GM18868 (cell line): ENCODE results near the gene HMGN4.
A peak's percentile ranks its signal among the peaks of the same experiment; 100 is the strongest.
"Not testable (repeated sequence)": the region's sequence is repeated elsewhere in the genome, so short reads cannot be mapped to it uniquely, and the experiment has no call there.

Source experiments
- ATAC-seq: cut with Tn5 transposase; IDR thresholded peaks from one replicate; pipeline ENCODE4 v1.9.1; 2021; ENCODE audit warnings: mild to moderate bottlenecking, moderate library complexity; ENCODE audit not compliant: unreplicated experiment

HMGN4 gene

DNA sequence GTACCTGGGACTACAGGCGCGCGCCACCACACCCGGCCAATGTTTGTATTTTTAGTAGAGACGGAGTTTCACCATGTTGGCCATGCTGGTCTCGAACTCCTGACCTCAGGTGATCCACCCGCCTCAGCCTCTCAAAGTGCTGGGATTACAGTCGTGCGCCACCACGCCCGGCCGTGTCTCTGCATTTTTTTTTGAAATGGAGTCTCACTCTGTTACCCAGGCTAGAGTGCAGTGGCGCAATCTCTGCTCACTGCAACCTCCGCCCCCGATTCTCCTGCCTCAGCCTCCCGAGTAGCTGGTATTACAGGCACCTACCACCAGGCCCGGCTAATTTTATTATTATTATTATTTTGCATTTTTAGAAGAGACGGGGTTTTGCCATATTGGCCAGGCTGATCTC lies 9.2 kb downstream of the HMGN4 start:
- not testable (repeated sequence) for ATAC-seq

DNA sequence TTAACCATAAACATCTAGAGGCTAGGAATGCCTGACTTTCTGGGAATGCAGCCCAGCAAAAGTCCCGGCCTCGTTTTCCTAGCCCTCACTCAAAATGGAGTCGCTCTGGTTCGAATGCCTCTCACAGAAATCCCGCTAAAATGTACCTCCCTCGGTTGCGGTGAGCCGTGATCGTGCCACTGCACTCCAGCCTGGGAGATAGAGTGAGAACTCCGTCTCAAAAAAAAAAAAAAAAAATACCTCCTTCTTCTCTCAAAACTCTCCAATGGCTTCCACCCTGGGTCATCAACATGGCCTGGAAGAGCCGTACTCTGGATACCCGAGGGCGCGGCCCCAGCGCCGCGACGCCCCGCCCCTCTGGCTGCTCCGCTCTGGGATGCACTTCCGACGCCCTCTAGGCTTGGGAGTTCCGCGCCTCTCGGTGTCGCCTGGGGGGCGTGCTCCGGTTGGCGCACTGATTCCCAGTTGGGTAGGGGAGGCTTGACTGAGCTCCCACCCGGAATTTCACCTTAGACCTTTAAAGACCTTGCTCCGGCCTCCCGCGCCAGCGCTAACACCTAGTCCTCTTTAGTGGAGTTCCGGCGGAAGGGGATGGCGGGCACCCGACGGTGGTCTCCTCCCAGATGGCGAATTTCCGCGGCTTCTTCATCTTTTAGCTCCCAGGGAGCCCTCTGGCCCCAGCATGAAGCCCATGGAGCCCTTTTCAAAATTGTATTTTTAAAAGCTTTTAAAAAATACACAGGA lies 12.3 kb downstream of the HMGN4 start:
- no peak for ATAC-seq

DNA sequence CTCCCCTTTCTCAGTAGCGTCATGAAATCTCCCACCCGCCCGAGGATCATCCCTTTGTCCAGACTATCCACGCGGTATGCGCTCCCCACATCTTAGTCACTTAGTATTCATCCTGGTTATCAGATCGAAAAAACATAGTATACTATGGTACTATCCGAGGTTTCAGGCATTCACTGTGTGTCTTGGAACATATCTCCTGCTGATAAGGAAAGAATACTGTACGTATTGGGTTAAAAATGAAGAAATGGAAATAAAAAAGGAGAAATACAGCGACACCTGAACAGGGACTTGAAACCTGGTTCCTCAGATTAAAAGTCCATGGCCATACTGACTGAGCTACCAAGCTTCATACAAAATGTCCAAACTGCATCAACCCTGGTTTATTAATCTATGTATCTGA lies 14.0 kb downstream of the HMGN4 start:
- no peak for ATAC-seq

DNA sequence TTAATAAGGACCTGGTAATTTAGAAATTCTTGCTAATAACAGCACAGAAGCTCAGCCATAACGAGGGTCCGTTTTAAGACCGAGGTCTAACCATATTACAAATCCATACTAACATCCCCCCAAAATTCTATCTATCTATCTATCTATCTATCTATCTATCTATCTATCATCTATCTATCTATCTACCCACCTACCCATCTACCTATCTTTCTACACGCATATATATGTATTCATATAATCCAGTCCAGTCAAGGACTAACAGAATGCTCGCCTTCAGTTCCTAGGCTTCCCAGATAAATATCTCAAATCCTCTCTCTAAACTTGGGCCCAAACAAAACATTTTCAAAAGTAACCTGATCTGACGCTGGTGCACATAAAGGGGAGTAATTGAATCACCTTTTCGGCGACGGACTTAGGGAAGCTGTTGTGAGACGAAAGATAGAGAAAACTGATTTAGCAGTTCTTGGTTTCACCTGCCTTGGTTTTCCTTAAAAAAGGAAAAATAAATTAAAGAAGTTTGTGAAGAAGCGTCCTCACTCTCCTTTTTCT lies 14.5 kb downstream of the HMGN4 start:
- ATAC-seq = no peak

DNA sequence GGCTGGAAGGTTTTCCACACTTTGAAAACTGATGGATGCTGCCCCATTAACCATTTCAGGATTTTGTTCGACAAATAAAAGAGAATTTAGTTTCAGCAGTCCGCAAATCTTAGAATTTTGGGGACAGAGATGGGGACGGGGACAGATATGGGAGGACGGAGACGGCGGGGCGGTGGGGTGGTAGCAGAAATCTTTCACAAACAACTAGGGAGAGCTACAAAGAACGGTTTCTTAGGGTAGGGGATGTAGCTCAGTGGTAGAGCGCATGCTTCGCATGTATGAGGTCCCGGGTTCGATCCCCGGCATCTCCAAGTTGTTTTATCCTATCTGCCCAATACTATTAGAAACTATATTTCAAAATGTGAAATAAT lies 15.1 kb downstream of the HMGN4 start:
- ATAC-seq = peak; percentile 39

DNA sequence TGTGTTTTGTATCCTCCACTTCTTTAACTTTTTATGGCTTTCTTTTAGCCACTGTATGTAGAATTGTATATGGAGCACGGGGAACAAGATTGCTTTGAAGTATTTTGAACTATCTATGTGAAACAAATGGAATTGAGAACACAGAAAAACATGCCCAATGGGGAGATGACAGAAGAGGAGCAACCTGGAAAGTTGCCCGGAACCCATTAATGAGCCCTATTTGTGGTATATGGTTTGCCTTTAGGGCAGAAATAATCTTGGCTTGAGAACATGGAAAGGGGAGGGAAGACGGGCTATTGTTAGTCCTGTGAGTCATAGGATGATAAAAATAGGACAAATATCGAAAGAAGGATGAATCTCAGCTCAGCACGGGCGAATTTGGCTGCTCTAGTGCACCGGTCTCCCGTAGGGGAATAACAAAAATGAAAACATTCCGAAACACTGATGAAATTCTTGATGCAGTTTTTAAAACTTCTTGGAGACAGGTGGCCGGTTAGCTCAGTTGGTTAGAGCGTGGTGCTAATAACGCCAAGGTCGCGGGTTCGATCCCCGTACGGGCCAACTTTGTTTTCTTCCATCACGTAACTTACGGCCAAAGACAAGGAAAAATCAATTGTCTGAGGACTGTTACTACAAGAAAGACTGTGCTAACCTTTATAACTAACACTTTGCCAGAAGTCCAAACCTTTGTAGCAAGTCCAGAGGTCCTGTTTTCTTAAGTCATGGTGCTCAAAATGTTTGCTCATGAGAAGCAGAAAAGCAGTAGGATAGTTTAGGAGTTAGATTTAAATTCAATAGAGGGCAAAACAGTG lies 15.7 kb downstream of the HMGN4 start:
- peak; percentile 41 for ATAC-seq

DNA sequence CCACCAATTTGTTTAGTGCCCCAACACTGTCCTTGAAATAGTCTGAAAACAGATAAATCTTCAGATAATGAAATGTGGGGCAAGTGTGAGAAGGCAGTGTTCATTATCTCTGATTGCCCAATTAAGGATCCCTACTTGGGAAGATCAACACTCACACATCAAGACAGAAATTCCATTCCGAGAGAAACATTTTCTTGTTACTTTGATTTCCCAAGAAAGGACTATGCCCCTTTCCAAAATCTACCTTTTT lies 16.2 kb downstream of the HMGN4 start:
- ATAC-seq = no peak

DNA sequence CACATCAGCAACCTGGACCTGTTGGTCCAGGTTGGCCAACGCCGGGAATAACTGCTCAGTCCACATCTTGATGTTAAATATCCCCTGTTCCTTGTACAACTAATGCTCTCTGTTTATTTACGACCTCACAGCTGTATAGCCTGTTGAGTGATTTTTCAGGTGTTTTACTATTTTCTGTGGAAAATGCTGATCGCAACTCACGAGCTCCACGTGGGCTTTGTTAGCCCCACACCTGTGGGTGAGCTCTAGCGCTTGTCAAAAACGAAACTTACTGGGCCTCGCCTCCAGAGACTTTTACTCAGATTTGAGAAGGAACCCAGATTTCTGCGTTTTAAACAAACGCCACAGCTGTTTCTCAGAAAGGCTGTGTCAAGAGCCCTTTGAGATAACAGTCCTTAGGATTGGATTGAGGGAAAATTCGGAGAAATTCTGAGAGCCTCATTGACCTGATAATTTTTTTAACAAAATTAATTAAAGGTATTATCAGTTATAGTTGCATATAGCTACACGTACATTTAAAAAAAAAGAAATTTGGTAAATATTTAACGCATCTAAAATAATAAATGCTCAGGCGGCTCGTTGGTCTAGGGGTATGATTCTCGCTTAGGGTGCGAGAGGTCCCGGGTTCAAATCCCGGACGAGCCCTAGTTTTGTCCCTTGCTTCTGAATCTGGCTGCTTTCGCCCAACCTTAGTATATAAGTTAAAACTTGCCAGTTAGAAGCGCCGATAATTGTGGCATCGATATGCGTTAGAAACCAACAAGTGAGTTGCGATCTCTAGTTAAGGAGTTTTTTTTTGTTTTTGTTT lies 16.7 kb downstream of the HMGN4 start:
- ATAC-seq = no peak

DNA sequence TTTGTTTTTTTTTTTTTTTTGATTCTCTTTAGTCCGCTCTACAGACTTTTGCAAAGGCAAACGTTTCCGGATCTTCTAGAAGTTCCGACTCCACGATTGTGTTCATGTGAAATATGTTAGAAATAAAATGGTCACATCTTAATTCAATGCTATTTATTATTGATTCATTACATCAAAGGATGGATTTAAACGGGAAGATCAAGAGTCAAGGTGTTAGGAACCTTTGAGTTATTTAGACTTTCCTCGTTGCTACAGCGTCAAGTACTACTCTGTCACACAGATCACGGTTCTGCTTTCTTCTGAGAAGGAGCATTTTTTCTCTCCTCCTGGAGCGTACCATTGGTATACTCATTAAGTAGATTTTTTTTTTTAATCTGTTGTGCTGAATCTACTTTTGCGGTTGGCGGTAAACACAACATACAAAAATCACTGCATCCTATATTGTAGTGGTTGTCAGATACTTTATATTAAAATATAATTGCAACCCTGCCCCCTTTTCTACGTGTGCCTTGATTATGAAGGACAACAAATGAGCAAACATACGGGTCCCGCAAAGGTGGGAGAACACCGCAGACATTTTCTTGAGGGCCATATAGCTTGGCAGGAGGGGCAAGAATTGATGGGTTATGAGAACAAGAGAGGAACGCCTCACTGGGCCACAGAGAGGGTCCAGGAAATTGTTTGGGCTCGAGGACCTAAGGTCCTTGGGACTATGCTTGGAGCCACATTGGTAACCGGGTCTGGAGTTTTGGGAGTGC lies 17.5 kb downstream of the HMGN4 start:
- ATAC-seq = no peak

DNA sequence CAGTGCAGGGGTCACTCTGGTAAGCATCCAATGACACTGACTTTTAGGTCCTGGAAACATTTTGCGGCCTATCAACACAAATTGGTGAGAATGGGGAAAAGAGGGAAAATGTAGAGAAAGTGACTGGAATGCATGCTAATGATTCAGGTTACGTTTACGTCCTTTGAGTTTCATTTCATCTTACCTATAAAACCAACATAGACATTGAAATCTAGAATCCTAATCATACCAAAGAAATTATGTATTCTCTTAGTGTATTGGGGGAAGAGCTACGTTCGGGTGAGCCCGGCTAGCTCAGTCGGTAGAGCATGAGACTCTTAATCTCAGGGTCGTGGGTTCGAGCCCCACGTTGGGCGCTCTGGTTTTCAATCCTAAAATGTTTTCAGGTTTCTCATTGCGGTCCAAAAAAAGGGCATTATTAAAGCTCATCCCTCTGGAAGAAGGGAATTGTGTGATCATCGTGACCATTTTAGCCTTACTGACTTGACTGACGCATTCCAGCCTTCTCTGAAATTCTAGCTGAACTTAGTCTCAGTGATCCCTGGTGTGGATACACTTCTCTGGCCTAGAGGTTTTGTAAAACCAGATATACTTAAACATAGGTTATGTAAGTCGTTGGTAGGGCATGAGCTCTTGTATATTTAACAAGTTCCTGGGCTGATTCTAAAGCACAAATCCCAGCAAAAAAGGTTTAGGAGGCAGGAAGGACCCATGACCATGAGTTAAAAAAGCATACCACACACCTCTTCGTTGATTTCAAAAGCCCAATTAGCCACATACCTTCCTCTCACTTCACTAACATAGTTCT lies 18.3 kb downstream of the HMGN4 start:
- no peak for ATAC-seq

DNA sequence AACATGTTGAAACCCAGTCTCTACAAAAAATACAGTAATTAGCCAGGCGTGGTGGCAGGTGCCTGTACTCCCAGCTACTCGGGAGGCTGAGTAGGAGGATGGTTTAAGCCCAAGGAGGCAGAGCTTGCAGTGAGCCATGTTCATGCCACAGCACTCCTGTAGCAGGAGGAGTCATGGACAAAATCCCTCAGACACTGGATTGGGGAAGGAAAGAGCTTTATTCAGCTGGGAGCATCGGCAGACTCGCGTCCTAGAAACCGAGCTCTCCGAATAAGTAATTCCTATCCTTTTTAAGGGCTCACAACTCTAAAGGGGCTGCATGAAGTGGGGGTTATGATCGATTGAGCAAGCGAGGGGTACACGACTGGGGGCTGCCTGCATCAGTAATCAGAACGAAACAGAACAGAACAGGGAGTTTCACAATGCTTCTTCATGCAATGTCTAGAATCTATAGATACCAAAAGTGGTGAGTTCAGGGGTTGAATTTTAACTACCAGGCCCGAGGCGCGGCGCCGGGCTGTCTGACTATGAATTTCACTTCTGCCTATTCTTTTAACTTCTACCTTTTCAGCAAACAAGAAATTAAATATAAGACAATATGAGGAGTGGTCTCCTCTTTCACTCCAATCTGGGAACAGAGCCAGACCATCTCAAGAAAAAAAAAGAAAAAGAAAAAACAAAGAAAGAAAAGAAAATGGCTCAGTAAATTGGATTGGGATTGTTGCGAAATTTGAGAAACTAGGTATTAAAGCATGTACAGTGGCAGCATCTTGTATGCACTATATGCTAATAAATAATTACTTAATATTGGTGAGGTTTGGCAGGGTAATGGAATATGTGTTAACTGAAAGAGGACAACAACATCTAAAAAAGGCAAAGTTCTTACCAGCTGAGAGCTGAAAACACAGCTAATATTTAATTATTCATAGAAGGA lies 23.6 kb downstream of the HMGN4 start:
- no peak for ATAC-seq

DNA sequence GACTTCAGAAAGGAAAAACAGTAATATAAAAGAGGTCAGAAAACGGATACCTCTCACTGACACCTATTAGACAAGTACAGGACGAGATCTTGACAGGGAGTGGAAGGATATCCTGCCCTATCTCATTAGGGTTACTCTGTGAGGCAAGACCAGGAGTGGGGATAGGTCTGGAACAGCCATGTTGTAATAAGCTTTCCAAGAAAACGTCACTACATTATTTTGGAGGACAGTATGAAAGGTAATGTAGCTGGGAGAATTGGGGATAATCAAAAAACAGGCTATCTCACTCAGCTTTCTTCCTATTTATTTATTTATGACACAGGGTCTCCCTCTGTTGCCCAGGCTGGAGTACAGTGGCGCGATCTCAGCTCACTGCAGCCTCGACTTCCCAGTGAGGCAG lies 25.3 kb downstream of the HMGN4 start:
- no peak for ATAC-seq

DNA sequence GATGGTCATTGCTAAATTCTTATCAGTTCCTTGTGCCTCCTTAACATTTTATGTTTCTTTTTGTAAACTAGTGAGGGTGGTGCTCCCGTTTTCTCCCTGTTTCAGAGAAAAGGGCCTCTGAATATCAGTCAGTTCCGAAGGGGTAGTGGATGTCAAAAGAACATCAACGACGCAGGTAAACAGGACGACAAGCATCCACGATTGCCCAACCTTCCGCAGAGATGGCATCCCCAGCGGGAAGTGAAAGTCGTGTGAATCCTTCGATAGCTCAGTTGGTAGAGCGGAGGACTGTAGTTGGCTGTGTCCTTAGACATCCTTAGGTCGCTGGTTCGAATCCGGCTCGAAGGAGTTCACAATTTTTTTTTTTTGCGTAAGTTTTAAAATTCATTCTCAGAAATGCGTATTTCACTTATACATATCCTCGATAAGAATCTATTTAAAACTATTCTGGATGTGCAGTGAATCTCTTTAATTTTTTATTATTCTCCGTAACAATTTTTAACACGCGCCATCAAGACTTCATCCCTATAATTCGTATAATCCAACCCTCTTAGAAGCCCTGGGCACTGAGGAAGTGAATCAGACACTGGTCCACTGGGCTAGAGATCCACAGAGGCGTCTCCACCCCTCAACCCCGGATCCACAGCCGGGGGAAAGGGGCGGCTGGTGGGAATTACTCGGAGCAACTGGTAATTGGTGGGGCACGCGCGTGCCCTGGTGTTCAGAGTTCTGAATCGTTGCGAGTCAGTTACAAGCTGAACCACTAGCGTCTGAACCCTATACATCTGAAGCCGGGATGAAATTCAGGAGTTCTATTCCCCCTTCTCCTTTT lies 30.7 kb downstream of the HMGN4 start:
- peak; percentile 74 for ATAC-seq

DNA sequence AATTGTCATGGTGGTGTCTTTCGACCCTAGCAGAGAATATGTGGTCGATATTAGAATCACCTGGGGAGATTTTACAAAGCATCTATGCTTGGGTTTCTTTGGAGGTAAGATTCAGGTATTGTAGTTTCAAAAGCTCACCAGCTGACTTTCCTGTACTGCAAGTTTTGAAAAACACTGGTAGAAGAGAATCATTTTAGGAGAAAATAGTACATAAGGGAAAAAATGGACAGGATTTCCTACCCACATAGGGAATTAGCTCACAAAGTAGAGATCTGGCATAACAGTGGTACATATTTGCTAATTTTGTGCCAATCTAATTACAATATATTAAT lies 31.2 kb downstream of the HMGN4 start:
- ATAC-seq = no peak

DNA sequence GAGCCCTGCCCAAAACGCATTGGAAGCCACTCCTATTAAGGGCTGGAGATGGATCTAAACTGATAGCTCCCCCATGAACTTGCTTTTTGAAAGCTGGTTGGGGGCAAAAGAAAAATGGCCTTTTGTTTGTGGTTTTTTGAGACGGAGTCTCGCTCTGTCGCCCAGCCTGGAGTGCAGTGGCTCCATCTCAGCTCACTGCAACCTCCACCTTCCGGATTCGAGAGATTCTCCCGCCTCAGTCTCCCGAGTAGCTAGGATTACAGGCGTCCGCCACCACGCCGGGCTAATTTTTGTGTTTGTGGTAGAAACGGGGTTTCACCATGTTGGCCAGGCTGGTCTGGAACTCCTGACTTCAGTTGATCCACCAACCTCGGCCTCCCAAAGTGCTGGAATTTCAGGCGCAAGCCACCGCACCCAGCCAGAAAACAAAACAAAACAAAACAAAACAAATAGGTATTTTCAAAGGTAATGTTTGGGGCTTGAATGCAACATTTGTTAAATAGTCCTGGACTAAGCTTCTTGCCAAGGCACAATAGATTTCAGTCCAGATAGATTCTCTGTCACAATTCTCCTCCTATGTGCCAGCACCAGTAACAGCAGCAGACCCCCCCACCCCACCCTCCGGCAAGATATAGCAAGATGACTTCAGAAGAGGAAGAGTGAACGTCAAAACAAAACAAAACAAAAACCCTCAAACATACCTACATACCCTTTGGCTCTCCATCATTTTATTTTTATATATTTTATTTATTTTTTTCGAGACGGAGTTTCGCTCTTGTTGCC lies 32.1 kb downstream of the HMGN4 start:
- ATAC-seq = no peak

DNA sequence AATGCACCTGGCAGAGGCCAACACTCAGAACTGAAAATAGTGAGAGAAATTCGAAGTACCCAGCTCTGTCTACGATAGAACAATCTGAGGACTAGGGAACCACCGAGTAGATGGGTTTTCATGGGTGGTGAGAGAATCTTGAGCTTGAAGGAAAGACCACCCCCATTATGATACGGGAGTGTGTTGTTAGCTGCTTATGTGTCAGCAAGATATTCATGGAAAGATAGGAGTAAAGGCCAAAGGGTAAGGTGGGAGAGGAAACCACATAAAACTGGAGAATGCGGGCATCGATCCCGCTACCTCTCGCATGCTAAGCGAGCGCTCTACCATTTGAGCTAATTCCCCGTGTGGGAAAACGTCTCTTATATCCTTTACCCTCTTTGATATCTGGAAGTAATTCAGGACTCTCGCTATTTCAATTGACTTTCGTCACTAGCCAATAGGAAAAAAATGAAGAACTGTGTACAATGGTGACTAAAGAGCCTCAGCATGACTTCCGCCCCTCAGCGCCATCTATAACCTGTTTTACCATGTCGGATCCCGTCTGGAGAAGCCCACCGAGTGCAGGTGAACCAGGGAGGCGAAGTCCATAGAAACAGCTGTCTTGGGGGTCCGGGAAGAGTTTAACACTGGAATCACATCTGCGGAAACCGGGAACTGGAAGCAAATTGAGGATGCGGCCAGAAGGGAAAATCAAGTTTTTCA lies 33.6 kb downstream of the HMGN4 start:
- no peak for ATAC-seq

DNA sequence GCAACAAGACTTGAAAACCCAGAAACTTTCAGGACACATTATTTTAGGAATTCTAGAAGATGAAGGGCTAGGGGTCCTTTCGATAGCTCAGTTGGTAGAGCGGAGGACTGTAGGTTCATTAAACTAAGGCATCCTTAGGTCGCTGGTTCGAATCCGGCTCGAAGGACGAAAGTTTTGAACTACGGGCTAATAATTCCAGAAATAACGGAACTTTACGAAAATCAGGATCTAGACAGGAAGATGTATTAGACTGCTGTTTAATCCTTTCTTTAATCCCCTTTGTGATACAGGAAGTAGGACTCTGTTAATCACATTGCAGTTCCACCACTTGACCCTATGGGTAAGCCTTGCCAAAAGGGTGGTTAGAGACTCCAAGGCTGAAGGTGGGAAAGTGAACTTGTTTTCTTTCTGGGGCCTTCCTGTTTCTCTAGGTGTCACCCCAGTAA lies 37.4 kb downstream of the HMGN4 start:
- no peak for ATAC-seq
